Fibroblast of lung (primary cell): ENCODE measurements around the gene C1orf226. TPM values are rescaled to one million over a fixed set of nuclear protein-coding genes. Genes with fewer than 3 reads are reported as not detected.

ENCODE experiments used
- DNase-seq, 2 donors: peaks; one replicate each; pipeline versions ENCODE4 v3.0.0 to v3.0.0-alpha.2; 2010; ENCODE audit warnings: low read depth in 2 of 2
- H2AFZ ChIP-seq: 2 replicates; pipeline ENCODE4 v1.5.1; 2012; ENCODE audit warnings: low read length, control low read depth, inconsistent platforms
- H3K27ac ChIP-seq: 2 replicates; pipeline ENCODE4 v1.5.1; 2011; ENCODE audit warnings: low read length, control low read depth; ENCODE audit not compliant: insufficient read depth
- H3K27me3 ChIP-seq: 2 replicates; pipeline ENCODE4 v1.5.1; 2011; ENCODE audit warnings: mild to moderate bottlenecking, low read length; ENCODE audit not compliant: control insufficient read depth, insufficient read depth
- H3K36me3 ChIP-seq: 2 replicates; pipeline ENCODE4 v1.5.1; 2011; ENCODE audit warnings: low read length; ENCODE audit not compliant: control insufficient read depth, insufficient read depth
- H3K4me1 ChIP-seq: 2 replicates; pipeline ENCODE4 v1.5.1; 2011; ENCODE audit warnings: low read length; ENCODE audit not compliant: control insufficient read depth, insufficient read depth; ENCODE audit errors: extremely low read depth
- H3K4me2 ChIP-seq: 2 replicates; pipeline ENCODE4 v1.5.1; 2011; ENCODE audit warnings: low read length, control low read depth; ENCODE audit not compliant: insufficient read depth; ENCODE audit errors: extremely low read depth
- H3K4me3 ChIP-seq, 4 experiments: fragments of 200-600 bp in 1 of 4; sonication (generic) in 1 of 4; replicated peaks in 1 of 4; 2 replicates each; pipeline ENCODE4 v1.5.1; 2011 to 2016; ENCODE audit warnings: low read length in 4 of 4, low read depth in 3 of 4, mild to moderate bottlenecking in 3 of 4, control low read depth in 2 of 4, inconsistent platforms in 1 of 4, mixed read lengths in 1 of 4; ENCODE audit not compliant: insufficient read depth in 1 of 4; ENCODE audit errors: control extremely low read depth in 1 of 4
- H3K79me2 ChIP-seq: 2 replicates; pipeline ENCODE4 v1.5.1; 2012; ENCODE audit warnings: mild to moderate bottlenecking, low read length, inconsistent platforms; ENCODE audit not compliant: control insufficient read depth, insufficient read depth
- H3K9ac ChIP-seq: 2 replicates; pipeline ENCODE4 v1.5.1; 2011; ENCODE audit warnings: mild to moderate bottlenecking, low read length, control low read depth; ENCODE audit not compliant: insufficient read depth
- H3K9me3 ChIP-seq: 2 replicates; pipeline ENCODE4 v1.5.1; 2012; ENCODE audit warnings: low read depth, low read length; ENCODE audit not compliant: control insufficient read depth, insufficient read depth
- H4K20me1 ChIP-seq: 2 replicates; pipeline ENCODE4 v1.5.1; 2011; ENCODE audit warnings: low read length; ENCODE audit not compliant: control insufficient read depth, insufficient read depth; ENCODE audit errors: extremely low read depth
- EZH2 ChIP-seq: IDR thresholded peaks from 2 replicates; pipeline ENCODE4 v1.5.1; 2012; ENCODE audit warnings: low read length, control low read depth, mild to moderate bottlenecking; ENCODE audit errors: missing control alignments
- polyA plus RNA-seq, 2 donors: library from polyadenylated mRNA; depleted of rRNA in 1 of 2; stranded (reverse) in 1 of 2; unstranded in 1 of 2; fragments of >200 nt; gene quantifications; 2 replicates each; pipeline ENCODE4 v1.2.1, GENCODE V29; 2011 to 2012; ENCODE audit warnings: missing spikeins in 1 of 2
- total RNA-seq: library from RNA; depleted of rRNA; stranded (reverse); fragments of >200 nt; gene quantifications from 2 replicates; pipeline ENCODE4 v1.2.1, GENCODE V29; 2014
- TF ChIP-seq, protein P1 (sequence below), 2 donors: IDR thresholded peaks in 1 of 2; conservative IDR thresholded peaks in 1 of 2; 1 replicate in 1 of 2; 2 replicates in 1 of 2; pipeline ENCODE4 v1.5.1; 2011 to 2012; ENCODE audit warnings: low read length in 2 of 2, control low read depth in 1 of 2, inconsistent platforms in 1 of 2, low read depth in 1 of 2, mild to moderate bottlenecking in 1 of 2

C1orf226 gene
- total and polyA plus RNA-seq, 2 donors (not counting 1 experiment from before 2014, with no cell fraction given): 0.10 to 0.33 TPM

DNA sequence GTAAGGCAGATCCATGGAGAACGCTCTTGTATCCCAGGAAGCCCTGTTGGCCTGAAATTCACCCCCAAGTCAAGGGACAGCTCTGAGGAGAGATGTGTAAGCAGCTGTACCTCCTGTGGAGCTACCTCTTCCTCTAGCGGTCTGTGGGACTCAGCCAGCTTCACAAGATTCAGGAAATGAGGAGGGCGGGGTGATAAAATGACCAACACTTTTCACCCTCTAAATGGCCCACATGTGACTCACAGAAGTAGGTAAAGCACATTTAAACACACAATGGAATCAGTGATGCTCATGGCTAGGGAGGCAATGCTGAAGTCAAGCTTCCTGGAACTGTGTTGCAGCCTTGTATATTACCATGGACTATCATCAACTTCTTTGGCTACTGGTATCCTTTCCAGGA is 30.5 kb downstream of the C1orf226 start, which contains the start of gene SH2D1B:
Gene SH2D1B (minus strand): TSS at position 135 of the 400 bp plus-strand sequence. CDS start 120 bp downstream, at position 15.
- H3K9me3 ChIP-seq: no peaks in the 10 kb centered on the region
- no peak within 1 kb of the TSS for H3K27ac ChIP-seq
- no peak within 1 kb of the TSS for H3K4me3 ChIP-seq
- DNase-seq: peak in 1 of 2 donors; percentile 52
- H3K9ac ChIP-seq: no peak within 1 kb of the TSS
- no peak within 1 kb of the TSS for H3K4me2 ChIP-seq
- TF ChIP-seq EZH2: no peak
- TF ChIP-seq, protein P1, sequence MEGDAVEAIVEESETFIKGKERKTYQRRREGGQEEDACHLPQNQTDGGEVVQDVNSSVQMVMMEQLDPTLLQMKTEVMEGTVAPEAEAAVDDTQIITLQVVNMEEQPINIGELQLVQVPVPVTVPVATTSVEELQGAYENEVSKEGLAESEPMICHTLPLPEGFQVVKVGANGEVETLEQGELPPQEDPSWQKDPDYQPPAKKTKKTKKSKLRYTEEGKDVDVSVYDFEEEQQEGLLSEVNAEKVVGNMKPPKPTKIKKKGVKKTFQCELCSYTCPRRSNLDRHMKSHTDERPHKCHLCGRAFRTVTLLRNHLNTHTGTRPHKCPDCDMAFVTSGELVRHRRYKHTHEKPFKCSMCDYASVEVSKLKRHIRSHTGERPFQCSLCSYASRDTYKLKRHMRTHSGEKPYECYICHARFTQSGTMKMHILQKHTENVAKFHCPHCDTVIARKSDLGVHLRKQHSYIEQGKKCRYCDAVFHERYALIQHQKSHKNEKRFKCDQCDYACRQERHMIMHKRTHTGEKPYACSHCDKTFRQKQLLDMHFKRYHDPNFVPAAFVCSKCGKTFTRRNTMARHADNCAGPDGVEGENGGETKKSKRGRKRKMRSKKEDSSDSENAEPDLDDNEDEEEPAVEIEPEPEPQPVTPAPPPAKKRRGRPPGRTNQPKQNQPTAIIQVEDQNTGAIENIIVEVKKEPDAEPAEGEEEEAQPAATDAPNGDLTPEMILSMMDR (conservative IDR thresholded peaks at IDR 0.05 in 1 of 2, IDR thresholded peaks at IDR 0.05 in 1 of 2; ENCODE audit: low read depth in 1 of 2, low read length in 2 of 2): no peak
- H3K36me3 ChIP-seq: no peaks in the 10 kb centered on the region
- no peak within 1 kb of the TSS for H2AFZ ChIP-seq
- no peaks in the 10 kb centered on the region for H3K27me3 ChIP-seq
- no peaks in the 10 kb centered on the region for H4K20me1 ChIP-seq
- no peaks in the 10 kb centered on the region for H3K79me2 ChIP-seq
- H3K4me1 ChIP-seq: no peaks in the 10 kb centered on the region

DNA sequence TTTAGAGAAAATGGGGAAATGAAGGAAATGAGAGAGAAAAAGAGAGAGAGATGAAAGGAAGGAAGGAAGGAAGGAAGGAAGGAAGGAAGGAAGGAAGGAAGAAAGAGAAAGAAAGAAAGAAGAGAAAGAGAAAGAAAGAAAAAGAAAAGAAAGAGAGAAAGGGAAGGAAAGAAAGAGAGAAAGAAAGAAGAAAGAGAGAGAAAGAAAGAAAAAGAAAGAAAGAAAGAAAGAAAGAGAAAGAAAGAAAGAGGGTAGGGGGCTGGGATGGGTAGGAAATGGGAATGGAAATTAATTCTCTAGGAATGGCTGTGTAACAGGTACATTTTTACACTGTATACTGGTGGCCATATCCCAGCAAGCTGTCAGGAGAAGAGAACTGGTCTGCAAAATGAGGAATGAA is 34.7 kb downstream of the C1orf226 start:
- Histone ChIP-seq H3K79me2 (no peaks in the 10 kb centered on the region), H3K9me3 (no peaks in the 10 kb centered on the region), H3K4me1 (no peaks in the 10 kb centered on the region), H3K27me3 (no peaks in the 10 kb centered on the region), H3K4me3 (no peak overlapping the region), H3K36me3 (no peaks in the 10 kb centered on the region), H3K27ac (no peak overlapping the region), H4K20me1 (no peaks in the 10 kb centered on the region), H2AFZ (no peak overlapping the region), H3K4me2 (no peak overlapping the region), H3K9ac (no peak overlapping the region)
- no peak for DNase-seq
- no peak for TF ChIP-seq EZH2
- TF ChIP-seq, protein P1 (conservative IDR thresholded peaks at IDR 0.05 in 1 of 2, IDR thresholded peaks at IDR 0.05 in 1 of 2; ENCODE audit: low read depth in 1 of 2, low read length in 2 of 2): no peak

DNA sequence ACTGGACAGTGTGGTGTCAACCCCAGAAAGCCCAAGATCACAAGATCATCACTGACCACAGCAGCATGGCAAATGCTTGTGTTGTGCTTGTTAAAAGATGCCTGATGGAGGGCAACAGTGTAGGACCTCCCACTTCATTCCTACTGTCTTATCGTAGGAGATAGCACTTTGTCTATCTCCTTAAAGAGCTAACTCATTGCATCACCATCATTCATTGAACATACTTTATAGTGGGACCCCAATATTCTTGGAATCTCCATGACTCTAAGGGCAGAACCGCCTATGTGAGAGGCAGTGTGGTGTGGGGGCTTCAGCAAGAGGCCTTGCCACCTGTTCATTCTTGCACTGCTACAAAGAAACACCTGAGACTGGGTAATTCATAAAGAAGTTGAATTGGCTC is 35.4 kb downstream of the C1orf226 start:
- Histone ChIP-seq H3K79me2 (no peaks in the 10 kb centered on the region), H2AFZ (no peak overlapping the region), H3K9me3 (no peaks in the 10 kb centered on the region), H3K27me3 (no peaks in the 10 kb centered on the region), H3K4me2 (no peak overlapping the region), H3K27ac (no peak overlapping the region), H3K36me3 (no peaks in the 10 kb centered on the region), H3K9ac (no peak overlapping the region), H3K4me1 (no peaks in the 10 kb centered on the region), H3K4me3 (no peak overlapping the region), H4K20me1 (no peaks in the 10 kb centered on the region)
- DNase-seq: no peak
- TF ChIP-seq, protein P1 (conservative IDR thresholded peaks at IDR 0.05 in 1 of 2, IDR thresholded peaks at IDR 0.05 in 1 of 2; ENCODE audit: low read depth in 1 of 2, low read length in 2 of 2): no peak
- no peak for TF ChIP-seq EZH2
